GM12878 (cell line): ENCODE measurements around the gene HSP90AB1. TPM values are rescaled to one million over a fixed set of nuclear protein-coding genes. Genes with fewer than 3 reads are reported as not detected.

Experiments used
- ATAC-seq: fragments of 200-7000 bp; cut with Tn5 transposase; 3 replicates; pipeline ENCODE4 v1.9.1; 2020; ENCODE audit warnings: mild to moderate bottlenecking, moderate library complexity
- BruUV-seq: library from RNA; stranded (reverse); fragments of 400-500 nt; replicated peaks from 2 replicates; lab custom pipeline; 2021; lab: Mats Ljungman, UMichigan
- CTCF ChIA-PET: fragments of 300-600 bp; sonication (Branson Sonifier 250); formaldehyde crosslinking; extraction: SDS; loops from one replicate; lab custom pipeline; 2021; ENCODE audit warnings: inconsistent platforms; lab: Yijun Ruan, JAX
- POLR2A ChIA-PET: fragments of 350-600 bp; formaldehyde crosslinking; extraction: SDS; loops from one replicate; lab custom pipeline; 2021; ENCODE audit warnings: inconsistent platforms; lab: Charles Lee
- RAD21 ChIA-PET: fragments of 300-600 bp; sonication (Branson Sonifier 250); formaldehyde crosslinking; loops from one replicate; lab custom pipeline; 2023; ENCODE audit warnings: antibody characterized with exemption; ENCODE audit not compliant: unreplicated experiment; lab: Charles Lee
- SMC1A ChIA-PET: fragments of 300-600 bp; sonication (Branson Sonifier 250); formaldehyde crosslinking; loops from one replicate; lab custom pipeline; 2023; ENCODE audit not compliant: unreplicated experiment, uncharacterized antibody; lab: Charles Lee
- DNase-seq: peaks from one replicate; pipeline ENCODE4 v3.0.0-alpha.2; 2011; ENCODE audit warnings: low read depth, low spot score
- FAIRE-seq: peaks from 3 replicates; lab custom pipeline; 2011; peaks lifted over from hg19 to GRCh38; lab: Jason Lieb, UNC
- H2AFZ ChIP-seq: 2 replicates; pipeline ENCODE4 v1.6.0; 2011; ENCODE audit warnings: low read depth, low read length, control low read depth; ENCODE audit not compliant: control insufficient read depth
- H3K27ac ChIP-seq: 2 replicates; pipeline ENCODE4 v1.5.1; 2011; ENCODE audit warnings: control low read depth; ENCODE audit not compliant: control insufficient read depth, insufficient read depth
- H3K27me3 ChIP-seq, 2 experiments: replicated peaks in 1 of 2; 2 replicates each; pipeline versions ENCODE4 v1.6.0 to v1.6.1; 2011; ENCODE audit warnings: low read length in 1 of 2; ENCODE audit not compliant: control insufficient read depth in 2 of 2, insufficient read depth in 2 of 2
- H3K36me3 ChIP-seq, 2 experiments: 2 replicates each; pipeline ENCODE4 v1.5.1; 2011; ENCODE audit warnings: low read length in 1 of 2; ENCODE audit not compliant: control insufficient read depth in 2 of 2, insufficient read depth in 2 of 2
- H3K4me1 ChIP-seq: 2 replicates; pipeline ENCODE4 v1.6.1; 2011; ENCODE audit warnings: mild to moderate bottlenecking, low read length, moderate library complexity, mixed read lengths; ENCODE audit not compliant: control insufficient read depth, insufficient read depth
- H3K4me2 ChIP-seq: 2 replicates; pipeline ENCODE4 v1.6.0; 2011; ENCODE audit warnings: control low read depth; ENCODE audit not compliant: control insufficient read depth, insufficient read depth
- H3K4me3 ChIP-seq: fragments of 200-600 bp; sonication (generic); 2 replicates; pipeline ENCODE4 v1.5.1; 2016
- H3K79me2 ChIP-seq: 2 replicates; pipeline ENCODE4 v1.6.0; 2011; ENCODE audit warnings: low read length; ENCODE audit not compliant: control insufficient read depth, insufficient read depth
- H3K9ac ChIP-seq: 2 replicates; pipeline ENCODE4 v1.8.0; 2011; ENCODE audit warnings: low read length, control low read depth, mixed read lengths; ENCODE audit not compliant: control insufficient read depth, insufficient read depth
- H3K9me3 ChIP-seq: replicated peaks from 3 replicates; pipeline ENCODE4 v1.5.1; 2011; ENCODE audit warnings: mild to moderate bottlenecking, low read length; ENCODE audit not compliant: control insufficient read depth, insufficient read depth
- H4K20me1 ChIP-seq: 2 replicates; pipeline ENCODE4 v1.6.0; 2011; ENCODE audit not compliant: control insufficient read depth, insufficient read depth
- BACH1 ChIP-seq: fragments of 450-650 bp; IDR thresholded peaks from 2 replicates; pipeline ENCODE4 v1.6.1; 2017; ENCODE audit warnings: mild to moderate bottlenecking, borderline replicate concordance
- CBFB ChIP-seq: IDR thresholded peaks from 2 replicates; pipeline ENCODE4 v1.6.1; 2016; ENCODE audit warnings: antibody characterized with exemption, low read depth
- CHD1 ChIP-seq: IDR thresholded peaks from 2 replicates; pipeline ENCODE4 v1.6.1; 2012; ENCODE audit warnings: low read depth, low read length, improper control_type of control experiment
- KDM1A ChIP-seq: fragments of 200-600 bp; sonication (generic); IDR thresholded peaks from 2 replicates; pipeline ENCODE4 v1.6.1; 2016; ENCODE audit warnings: borderline replicate concordance
- LARP7 ChIP-seq: fragments of 450-650 bp; IDR thresholded peaks from 2 replicates; pipeline ENCODE4 v1.6.1; 2017; ENCODE audit warnings: mild to moderate bottlenecking
- MTA2 ChIP-seq: fragments of 450-650 bp; IDR thresholded peaks from 2 replicates; pipeline ENCODE4 v1.6.1; 2016; ENCODE audit warnings: low read depth, mild to moderate bottlenecking, moderate library complexity
- PAX5 ChIP-seq: IDR thresholded peaks from 2 replicates; pipeline ENCODE4 v1.6.1; 2011; ENCODE audit warnings: low read depth, low read length, borderline replicate concordance
- PAX8 ChIP-seq: fragments of 450-650 bp; IDR thresholded peaks from 2 replicates; pipeline ENCODE4 v1.6.1; 2017; ENCODE audit warnings: mild to moderate bottlenecking, moderate library complexity
- RAD21 ChIP-seq: IDR thresholded peaks from 2 replicates; pipeline ENCODE4 v1.6.1; 2011; ENCODE audit warnings: mild to moderate bottlenecking, low read depth, low read length, moderate library complexity; ENCODE audit not compliant: insufficient read depth
- RELA ChIP-seq: fragments of 450-650 bp; IDR thresholded peaks from 2 replicates; pipeline ENCODE4 v1.8.0; 2014; ENCODE audit warnings: borderline replicate concordance; ENCODE audit not compliant: partially characterized antibody
- SMAD5 ChIP-seq: IDR thresholded peaks from 2 replicates; pipeline ENCODE4 v1.6.1; 2016; ENCODE audit warnings: antibody characterized with exemption, low read depth
- STAT1 ChIP-seq: fragments of 450-650 bp; conservative IDR thresholded peaks from 2 replicates; pipeline ENCODE4 v1.6.1; 2014; ENCODE audit warnings: antibody characterized with exemption, mild to moderate bottlenecking
- SUPT20H ChIP-seq: IDR thresholded peaks from 2 replicates; pipeline ENCODE4 v1.6.1; 2011; ENCODE audit warnings: low read depth, mild to moderate bottlenecking, low read length, moderate library complexity, borderline replicate concordance; ENCODE audit not compliant: control insufficient read depth
- SUZ12 ChIP-seq: fragments of 200-600 bp; sonication (generic); IDR thresholded peaks from one replicate; pipeline ENCODE4 v1.6.1; 2018; ENCODE audit warnings: antibody characterized with exemption, mild to moderate bottlenecking; ENCODE audit not compliant: unreplicated experiment
- TCF3 ChIP-seq: IDR thresholded peaks from 2 replicates; pipeline ENCODE4 v1.6.1; 2012; ENCODE audit warnings: low read depth, mild to moderate bottlenecking, low read length, borderline replicate concordance; ENCODE audit not compliant: insufficient read depth
- YBX1 ChIP-seq: fragments of 450-650 bp; IDR thresholded peaks from 2 replicates; pipeline ENCODE4 v1.6.1; 2016; ENCODE audit warnings: antibody characterized with exemption
- ZBTB40 ChIP-seq: fragments of 450-650 bp; IDR thresholded peaks from 2 replicates; pipeline ENCODE4 v1.6.1; 2016; ENCODE audit warnings: mild to moderate bottlenecking, moderate library complexity, borderline replicate concordance
- ZZZ3 ChIP-seq: IDR thresholded peaks from 2 replicates; pipeline ENCODE4 v1.6.1; 2011; ENCODE audit warnings: low read depth; ENCODE audit not compliant: control insufficient read depth, insufficient read length
- WGBS: methylation state at CpG from one replicate; pipeline ENCODE4 v1.1.6; 2016; ENCODE audit warnings: low lambda C conversion rate; ENCODE audit not compliant: insufficient replicate concordance, insufficient coverage; ENCODE audit errors: missing lambda C conversion rate; 5-methylcytosine and 5-hydroxymethylcytosine counted together
- in situ Hi-C: fragments of 300-500 bp; cut with MboI; formaldehyde crosslinking; loops from 9 replicates; pipeline ENCODE4 v1.14.3; 2018; ENCODE audit warnings: mixed read lengths
- intact Hi-C: fragments of 100-400 bp; cut with micrococcal nuclease; formaldehyde crosslinking; loops from one replicate; pipeline ENCODE4 v1.14.2; 2022; ENCODE audit not compliant: unreplicated experiment
- polyA plus RNA-seq, 11 experiments: library from polyadenylated mRNA; depleted of rRNA in 4 of 11; unstranded in 6 of 11; stranded (reverse) in 5 of 11; fragments of >200 nt; fragmentation: Nextera tagmentation in 4 of 11; fragmentation: Illumina TruSeq in 1 of 11; extraction: Ambion mirVana in 4 of 11; extraction: Trizol in 1 of 11; gene quantifications; 1 replicate in 1 of 11; 2 replicates in 10 of 11; pipeline versions ENCODE4 v1.2.1 to v1.2.3, GENCODE V29; 2011 to 2016; ENCODE audit warnings: inconsistent platforms in 2 of 11, missing spikeins in 2 of 11, low read depth in 1 of 11
- total RNA-seq, 4 experiments: library from RNA; depleted of rRNA in 3 of 4; stranded (reverse); fragments of >200 nt in 3 of 4; fragmentation: Illumina TruSeq in 1 of 4; extraction: Trizol in 1 of 4; gene quantifications; 2 replicates each; pipeline versions ENCODE4 v1.2.1 to v1.2.3, GENCODE V29; 2013 to 2021

Gene HSP90AB1
- total and polyA plus RNA-seq, 10 of the 15 experiments (the other 5 are each of a cell fraction or from before 2014, with no cell fraction given), result 988 to 1,682 (median 1,146) TPM

GRCh38 chr6:44228836-44229235, 18.1 kb upstream of the HSP90AB1 start (continued):
- TF ChIP-seq ZBTB40 (no peak), CBFB (no peak)

DNA sequence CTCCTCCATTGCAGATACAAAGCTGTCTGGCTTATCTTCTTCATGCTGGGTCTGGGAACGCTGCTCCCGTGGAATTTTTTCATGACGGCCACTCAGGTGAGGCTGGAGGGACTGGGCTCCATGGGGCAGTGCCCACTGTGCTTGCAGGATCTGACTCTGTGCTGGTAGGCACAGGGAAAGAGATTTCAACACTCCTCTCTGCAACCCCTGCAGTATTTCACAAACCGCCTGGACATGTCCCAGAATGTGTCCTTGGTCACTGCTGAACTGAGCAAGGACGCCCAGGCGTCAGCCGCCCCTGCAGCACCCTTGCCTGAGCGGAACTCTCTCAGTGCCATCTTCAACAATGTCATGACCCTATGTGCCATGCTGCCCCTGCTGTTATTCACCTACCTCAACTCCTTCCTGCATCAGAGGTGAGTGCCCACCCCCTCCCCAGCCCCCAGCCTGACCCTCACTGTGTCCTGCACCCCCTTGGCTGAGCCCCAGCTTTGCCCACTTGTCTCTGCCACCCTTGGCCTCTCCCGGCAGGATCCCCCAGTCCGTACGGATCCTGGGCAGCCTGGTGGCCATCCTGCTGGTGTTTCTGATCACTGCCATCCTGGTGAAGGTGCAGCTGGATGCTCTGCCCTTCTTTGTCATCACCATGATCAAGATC, 17.4 kb upstream of the HSP90AB1 start:
- Histone ChIP-seq H3K4me1 (peaks cover 8% of the 10 kb centered on the region), H3K4me3 (no peak overlapping the region), H3K36me3 (peaks cover 4 to 20% of the 10 kb centered on the region in 2 experiments; a peak in 3 of 4 replicates), H4K20me1 (no peaks in the 10 kb centered on the region), H3K4me2 (no peak overlapping the region), H3K9me3 (no peaks in the 10 kb centered on the region), H3K27ac (no peak overlapping the region), H3K9ac (no peak overlapping the region), H3K27me3 (no peaks in the 10 kb centered on the region), H3K79me2 (peaks cover 20% of the 10 kb centered on the region), H2AFZ (no peak overlapping the region)
- no peak for FAIRE-seq
- 92% methylated on average over 11 of the region's 11 CpGs for WGBS
- intact Hi-C loops (no loop called here), in situ Hi-C loops (loop anchor here (10.0 kb wide), 1 partner anchor 125 kb away; no protein-coding TSS in a partner anchor)
- POLR2A ChIA-PET, result interaction anchor here (1.2 kb wide), 1 partner anchor 56 kb away, joined by 3 read pairs; no protein-coding TSS in a partner anchor
- BruUV-seq, result no TSS peak
- no peak for TF ChIP-seq SMAD5
- no peak for TF ChIP-seq CHD1
- no peak for TF ChIP-seq PAX5
- TF ChIP-seq SUZ12, result no peak
- TF ChIP-seq BACH1, result no peak
- TF ChIP-seq LARP7, result no peak
- TF ChIP-seq KDM1A, result no peak
- no peak for TF ChIP-seq SUPT20H
- TF ChIP-seq MTA2, result no peak
- no peak for TF ChIP-seq RAD21
- no peak for TF ChIP-seq PAX8
- no peak for TF ChIP-seq YBX1
- TF ChIP-seq TCF3, result no peak
- TF ChIP-seq STAT1, result no peak
- no peak for TF ChIP-seq CBFB
- TF ChIP-seq ZZZ3, result no peak
- TF ChIP-seq RELA, result no peak
- no peak for ATAC-seq
- RAD21 ChIA-PET, result no interaction called here
- DNase-seq, result no peak
- SMC1A ChIA-PET, result no interaction called here
- CTCF ChIA-PET, result interaction anchor here (1.9 kb wide), 1 partner anchor 57 kb away, joined by 5 read pairs; no protein-coding TSS in a partner anchor
